ENCODE measurements around the gene HSD3B1. TPM values are rescaled to one million over a fixed set of nuclear protein-coding genes. Genes with fewer than 3 reads are reported as not detected.
"Not testable (repeated sequence)": the region's sequence is repeated elsewhere in the genome, so short reads cannot be mapped to it uniquely, and the experiment has no call there.

The HSD3B1 gene
- total RNA-seq, 1 donor from 2014 or later, result not detected

GRCh38 chr1:119516247-119516646 lies 9.2 kb downstream of the HSD3B1 start:
- no peak overlapping the region for H3K4me3 ChIP-seq (ENCODE audit: low read depth, low read length)
- TF ChIP-seq CTCF (conservative IDR thresholded peaks at IDR 0.05; ENCODE audit: low read depth, low read length), result no peak
- no peak for DNase-seq (ENCODE audit: low read depth)

GRCh38 chr1:119516680-119517079 lies 9.7 kb downstream of the HSD3B1 start:
- no peak for TF ChIP-seq CTCF (conservative IDR thresholded peaks at IDR 0.05; ENCODE audit: low read depth, low read length)
- no peak overlapping the region for H3K4me3 ChIP-seq (ENCODE audit: low read depth, low read length)
- no peak for DNase-seq (ENCODE audit: low read depth)

- not testable (repeated sequence) for DNase-seq (ENCODE audit: low read depth); H3K4me3 ChIP-seq (ENCODE audit: low read depth, low read length)
Observed at GRCh38 chr1:119517667-119518066, 10.7 kb downstream of the HSD3B1 start.

GRCh38 chr1:119531606-119532323 lies 24.8 kb downstream of the HSD3B1 start:
- no peak for DNase-seq (ENCODE audit: low read depth)
- no peak overlapping the region for H3K4me3 ChIP-seq (ENCODE audit: low read depth, low read length)
- no peak for TF ChIP-seq CTCF (conservative IDR thresholded peaks at IDR 0.05; ENCODE audit: low read depth, low read length)

DNA sequence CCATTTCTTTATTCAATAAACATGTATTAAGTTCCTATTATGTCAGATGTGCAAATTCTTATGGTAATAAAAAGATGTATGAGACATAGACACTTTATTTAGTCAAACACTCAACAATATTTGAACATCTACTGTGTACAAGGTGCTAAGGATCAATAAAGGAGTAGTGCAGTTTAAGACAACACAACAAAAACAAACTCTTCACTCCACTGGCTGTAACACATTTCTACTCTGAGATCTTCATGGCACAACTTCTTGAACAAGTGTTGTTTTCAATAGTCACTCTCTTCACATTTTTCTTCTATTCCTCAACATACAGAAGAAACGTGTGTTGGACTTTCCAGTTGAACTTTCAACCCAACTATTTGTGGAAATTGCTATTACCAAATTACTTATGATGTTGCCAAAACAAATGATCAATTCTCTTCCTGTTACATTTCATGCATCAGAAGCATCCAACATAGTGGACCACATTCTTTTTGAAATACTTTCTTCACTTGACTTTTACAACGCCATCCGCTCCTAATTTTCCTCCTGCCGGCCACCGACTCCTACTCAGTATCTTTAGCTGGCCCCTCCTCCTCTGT lies 25.4 kb downstream of the HSD3B1 start:
- H3K4me3 ChIP-seq (ENCODE audit: low read depth, low read length), result no peak overlapping the region
- no peak for DNase-seq (ENCODE audit: low read depth)
- no peak for TF ChIP-seq CTCF (conservative IDR thresholded peaks at IDR 0.05; ENCODE audit: low read depth, low read length)

GRCh38 chr1:119535381-119535780 lies 28.4 kb downstream of the HSD3B1 start:
- TF ChIP-seq CTCF (conservative IDR thresholded peaks at IDR 0.05; ENCODE audit: low read depth, low read length), result no peak
- DNase-seq (ENCODE audit: low read depth), result no peak
- H3K4me3 ChIP-seq (ENCODE audit: low read depth, low read length), result no peak overlapping the region

- no peak for TF ChIP-seq CTCF (conservative IDR thresholded peaks at IDR 0.05; ENCODE audit: low read depth, low read length)
- no peak overlapping the region for H3K4me3 ChIP-seq (ENCODE audit: low read depth, low read length)
- no peak for DNase-seq (ENCODE audit: low read depth)
Observed at GRCh38 chr1:119537966-119538365, 31.0 kb downstream of the HSD3B1 start.
